Coronary artery (tissue), 2 donors: Measurements from ENCODE around the gene RAPGEF5.

Experiments used
- DNase-seq: peaks from one replicate; pipeline ENCODE4 v3.0.0-alpha.2; 2017; ENCODE audit warnings: low spot score
- H3K27ac ChIP-seq, 2 donors: fragments of 200-600 bp; sonication (generic); one replicate each; pipeline ENCODE4 v1.5.1; 2016 to 2019
- H3K4me3 ChIP-seq: fragments of 200-600 bp; sonication (generic); 2 replicates; pipeline ENCODE4 v1.5.1; 2016; ENCODE audit warnings: mild to moderate bottlenecking, moderate library complexity
- TF ChIP-seq, protein P1 (sequence below): fragments of 200-600 bp; sonication (generic); IDR thresholded peaks from one replicate; pipeline ENCODE4 v1.5.1; 2019; ENCODE audit warnings: antibody characterized with exemption

Gene RAPGEF5

GRCh38 chr7:22325671-22326070 lies 31.3 kb downstream of the RAPGEF5 start:
- TF ChIP-seq, protein P1, sequence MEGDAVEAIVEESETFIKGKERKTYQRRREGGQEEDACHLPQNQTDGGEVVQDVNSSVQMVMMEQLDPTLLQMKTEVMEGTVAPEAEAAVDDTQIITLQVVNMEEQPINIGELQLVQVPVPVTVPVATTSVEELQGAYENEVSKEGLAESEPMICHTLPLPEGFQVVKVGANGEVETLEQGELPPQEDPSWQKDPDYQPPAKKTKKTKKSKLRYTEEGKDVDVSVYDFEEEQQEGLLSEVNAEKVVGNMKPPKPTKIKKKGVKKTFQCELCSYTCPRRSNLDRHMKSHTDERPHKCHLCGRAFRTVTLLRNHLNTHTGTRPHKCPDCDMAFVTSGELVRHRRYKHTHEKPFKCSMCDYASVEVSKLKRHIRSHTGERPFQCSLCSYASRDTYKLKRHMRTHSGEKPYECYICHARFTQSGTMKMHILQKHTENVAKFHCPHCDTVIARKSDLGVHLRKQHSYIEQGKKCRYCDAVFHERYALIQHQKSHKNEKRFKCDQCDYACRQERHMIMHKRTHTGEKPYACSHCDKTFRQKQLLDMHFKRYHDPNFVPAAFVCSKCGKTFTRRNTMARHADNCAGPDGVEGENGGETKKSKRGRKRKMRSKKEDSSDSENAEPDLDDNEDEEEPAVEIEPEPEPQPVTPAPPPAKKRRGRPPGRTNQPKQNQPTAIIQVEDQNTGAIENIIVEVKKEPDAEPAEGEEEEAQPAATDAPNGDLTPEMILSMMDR, result no peak
- H3K27ac ChIP-seq, result no peak overlapping the region
- DNase-seq, result no peak
- H3K4me3 ChIP-seq, result no peak overlapping the region

- no peak for DNase-seq
- TF ChIP-seq, protein P1, result no peak
- H3K4me3 ChIP-seq, result no peak overlapping the region
- no peak overlapping the region for H3K27ac ChIP-seq
Measured at GRCh38 chr7:22323714-22324113, 33.2 kb downstream of the RAPGEF5 start.

- no peak for DNase-seq
- Histone ChIP-seq H3K4me3 (no peak overlapping the region), H3K27ac (no peak overlapping the region)
- TF ChIP-seq, protein P1, result no peak
Measured at GRCh38 chr7:22320416-22320815, 36.5 kb downstream of the RAPGEF5 start.

DNA sequence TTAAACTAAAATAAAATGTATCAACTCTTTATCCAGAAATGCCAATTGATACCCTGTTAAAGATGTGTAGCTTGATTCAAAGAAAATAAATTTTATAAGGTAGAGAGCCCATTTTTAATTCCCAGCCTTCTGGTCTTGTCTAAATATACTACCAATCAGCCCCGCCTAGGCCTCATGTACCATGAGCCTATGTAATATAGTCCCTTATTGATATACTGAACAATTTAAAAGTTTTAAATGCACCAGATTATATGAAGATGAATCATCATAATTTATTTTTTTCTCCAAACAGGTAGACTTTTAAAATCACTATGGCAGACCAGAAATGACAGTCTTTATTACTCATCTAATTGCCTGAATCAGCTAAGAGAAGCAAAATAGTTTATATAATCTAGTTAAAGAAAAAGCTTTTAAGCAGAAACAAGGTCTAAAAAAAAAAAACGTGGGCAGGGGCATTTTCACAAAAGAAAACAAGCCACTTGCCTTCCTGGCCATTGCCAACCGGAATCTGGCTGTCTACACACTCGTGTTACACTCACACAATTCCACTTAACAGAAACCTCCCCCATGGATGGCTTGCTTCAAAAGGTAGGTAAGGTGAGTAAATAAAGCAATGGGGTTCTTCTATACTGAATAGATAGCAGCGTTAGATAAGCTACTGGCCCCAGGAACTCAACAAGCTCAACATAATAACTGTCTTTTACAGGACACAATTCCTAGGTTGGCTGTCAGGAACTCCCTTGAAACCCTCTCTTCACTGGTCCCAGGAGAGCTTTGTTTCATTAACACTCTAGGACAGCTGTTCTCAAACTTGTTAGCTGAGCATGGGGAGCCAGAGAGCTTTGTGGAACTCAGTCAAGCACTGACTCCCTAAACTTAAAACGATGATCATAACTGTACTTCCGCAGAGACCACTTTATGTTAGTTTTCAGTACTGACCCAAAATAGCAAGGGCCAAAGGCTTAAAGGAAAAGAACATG lies 37.2 kb downstream of the RAPGEF5 start:
- DNase-seq, result no peak
- Histone ChIP-seq H3K27ac (no peak overlapping the region), H3K4me3 (no peak overlapping the region)
- TF ChIP-seq, protein P1, result no peak

- TF ChIP-seq, protein P1, result no peak
- Histone ChIP-seq H3K27ac (no peak overlapping the region), H3K4me3 (no peak overlapping the region)
- DNase-seq, result no peak
Measured at GRCh38 chr7:22318376-22318775, 38.6 kb downstream of the RAPGEF5 start.

DNA sequence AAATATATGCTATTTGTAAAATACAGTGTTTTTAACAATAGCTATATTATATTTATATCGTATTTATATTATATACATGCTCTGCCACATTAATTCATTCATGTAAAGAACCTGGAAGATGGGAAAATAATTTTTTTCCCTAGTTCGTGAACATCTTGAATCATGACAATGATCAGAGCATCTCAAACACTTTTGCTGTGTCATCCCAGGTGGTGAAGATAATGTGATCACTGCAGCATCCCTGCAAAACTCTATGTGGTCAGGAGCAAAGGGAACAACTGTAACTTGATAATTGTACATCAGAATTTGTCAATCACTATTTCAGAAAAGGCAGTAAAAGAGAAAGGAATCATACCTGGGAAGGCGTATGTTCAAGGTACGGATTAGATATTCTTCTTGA lies 39.3 kb downstream of the RAPGEF5 start:
- TF ChIP-seq, protein P1, result no peak
- Histone ChIP-seq H3K27ac (no peak overlapping the region), H3K4me3 (no peak overlapping the region)
- DNase-seq, result no peak

DNA sequence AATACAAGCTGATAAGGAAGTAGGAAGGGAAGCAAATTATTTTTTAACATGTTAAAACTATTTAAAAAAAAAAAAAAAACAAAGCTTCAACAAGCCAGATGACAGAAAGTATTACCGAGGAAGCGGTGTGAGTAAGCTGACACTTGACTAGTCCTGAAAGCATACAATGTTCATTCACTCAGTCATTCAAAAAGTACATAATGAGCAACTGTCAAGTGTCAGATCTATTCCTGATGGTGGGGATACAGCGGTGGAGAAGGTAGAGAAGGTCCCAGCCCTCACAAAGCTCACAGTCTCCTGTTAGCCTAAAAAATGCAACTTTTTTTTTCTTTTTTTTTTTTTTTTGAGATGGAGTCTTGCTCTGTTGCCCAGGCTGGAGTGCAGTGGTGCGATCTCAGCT lies 40.0 kb downstream of the RAPGEF5 start:
- no peak overlapping the region for H3K4me3 ChIP-seq
- TF ChIP-seq, protein P1, result no peak
- no peak overlapping the region for H3K27ac ChIP-seq
- no peak for DNase-seq
